ACC112 (cell line): ENCODE data around the gene USP17L21.
"Not testable (repeated sequence)": the region's sequence is repeated elsewhere in the genome, so short reads cannot be mapped to it uniquely, and the experiment has no call there.

Source experiments
- H2AFZ ChIP-seq: fragments of 200-600 bp; sonication (generic); one replicate; pipeline ENCODE4 v1.6.0; 2017; ENCODE audit warnings: antibody characterized with exemption, low read length; ENCODE audit not compliant: unreplicated experiment
- H3K27ac ChIP-seq: fragments of 200-600 bp; sonication (generic); 2 replicates; pipeline ENCODE4 v1.5.1; 2014; ENCODE audit warnings: low read depth, mild to moderate bottlenecking, antibody characterized with exemption, low read length, moderate library complexity
- H3K27me3 ChIP-seq: fragments of 200-600 bp; sonication (generic); 2 replicates; pipeline ENCODE4 v1.6.1; 2014; ENCODE audit warnings: mild to moderate bottlenecking, antibody characterized with exemption, low read length, moderate library complexity, mixed read lengths; ENCODE audit not compliant: insufficient read depth
- H3K36me3 ChIP-seq: fragments of 200-600 bp; sonication (generic); 2 replicates; pipeline ENCODE4 v1.6.1; 2016; ENCODE audit warnings: mild to moderate bottlenecking, antibody characterized with exemption, low read length, moderate library complexity, mixed read lengths; ENCODE audit not compliant: insufficient read depth
- H3K4me1 ChIP-seq: fragments of 200-600 bp; sonication (generic); one replicate; pipeline ENCODE4 v1.6.1; 2016; ENCODE audit warnings: low read length, mixed read lengths; ENCODE audit not compliant: insufficient read depth, unreplicated experiment, control insufficient read depth
- H3K4me3 ChIP-seq: fragments of 200-600 bp; sonication (generic); 2 replicates; pipeline ENCODE4 v1.5.1; 2014; ENCODE audit warnings: mild to moderate bottlenecking, low read depth, low read length
- H3K79me2 ChIP-seq: fragments of 200-600 bp; sonication (generic); one replicate; pipeline ENCODE4 v1.6.0; 2016; ENCODE audit warnings: low read length; ENCODE audit not compliant: control insufficient read depth, unreplicated experiment, insufficient read depth

Gene USP17L21, protein sequence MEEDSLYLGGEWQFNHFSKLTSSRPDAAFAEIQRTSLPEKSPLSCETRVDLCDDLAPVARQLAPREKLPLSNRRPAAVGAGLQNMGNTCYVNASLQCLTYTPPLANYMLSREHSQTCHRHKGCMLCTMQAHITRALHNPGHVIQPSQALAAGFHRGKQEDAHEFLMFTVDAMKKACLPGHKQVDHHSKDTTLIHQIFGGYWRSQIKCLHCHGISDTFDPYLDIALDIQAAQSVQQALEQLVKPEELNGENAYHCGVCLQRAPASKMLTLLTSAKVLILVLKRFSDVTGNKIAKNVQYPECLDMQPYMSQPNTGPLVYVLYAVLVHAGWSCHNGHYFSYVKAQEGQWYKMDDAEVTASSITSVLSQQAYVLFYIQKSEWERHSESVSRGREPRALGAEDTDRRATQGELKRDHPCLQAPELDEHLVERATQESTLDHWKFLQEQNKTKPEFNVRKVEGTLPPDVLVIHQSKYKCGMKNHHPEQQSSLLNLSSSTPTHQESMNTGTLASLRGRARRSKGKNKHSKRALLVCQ

DNA sequence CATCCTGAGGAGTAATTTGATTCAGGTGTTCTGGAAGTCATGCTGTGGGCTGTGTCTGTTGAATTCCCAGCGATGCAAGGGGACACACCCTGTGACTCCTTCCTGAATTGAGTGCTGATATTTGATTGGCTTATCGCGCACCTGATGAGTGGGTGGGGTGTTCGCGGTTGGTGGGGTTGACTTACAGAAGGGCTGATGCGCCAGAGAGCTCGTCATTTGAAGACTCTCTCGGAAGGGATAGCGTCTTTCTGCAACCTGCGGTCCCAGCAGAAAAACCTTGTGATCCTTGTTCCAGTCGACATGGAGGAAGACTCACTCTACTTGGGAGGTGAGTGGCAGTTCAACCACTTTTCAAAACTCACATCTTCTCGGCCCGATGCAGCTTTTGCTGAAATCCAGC is at the start of gene USP17L21:
Gene USP17L21, plus strand, starts transcription at position 301 of the 400 bp plus-strand sequence. Its CDS starts 0 bp downstream, at position 301.
- not testable (repeated sequence) for H3K4me3 ChIP-seq, H3K4me1 ChIP-seq, H3K79me2 ChIP-seq, H3K36me3 ChIP-seq, H3K27ac ChIP-seq, H3K27me3 ChIP-seq, H2AFZ ChIP-seq

DNA sequence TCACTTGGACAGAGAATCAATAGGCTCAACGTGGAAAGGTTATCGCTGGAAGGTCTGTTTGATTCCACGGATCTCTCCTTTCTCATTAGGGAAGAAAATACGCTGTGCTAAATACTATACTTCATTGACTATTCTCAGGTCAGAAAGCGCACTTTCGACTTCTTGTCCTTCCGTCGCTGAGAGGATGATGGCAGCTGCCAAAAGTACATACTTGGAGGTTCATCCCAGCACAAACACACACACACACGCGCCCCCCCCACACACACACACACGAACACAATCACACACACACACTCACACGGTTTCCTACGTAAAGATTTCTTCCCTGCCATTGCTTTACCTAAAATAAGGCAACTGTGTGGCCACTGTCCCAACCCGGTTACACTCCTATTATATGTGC is 48.0 kb upstream of the USP17L21 start:
- not testable (repeated sequence) for H3K36me3 ChIP-seq, H3K4me3 ChIP-seq, H3K27me3 ChIP-seq, H3K4me1 ChIP-seq, H3K27ac ChIP-seq, H2AFZ ChIP-seq, H3K79me2 ChIP-seq

DNA sequence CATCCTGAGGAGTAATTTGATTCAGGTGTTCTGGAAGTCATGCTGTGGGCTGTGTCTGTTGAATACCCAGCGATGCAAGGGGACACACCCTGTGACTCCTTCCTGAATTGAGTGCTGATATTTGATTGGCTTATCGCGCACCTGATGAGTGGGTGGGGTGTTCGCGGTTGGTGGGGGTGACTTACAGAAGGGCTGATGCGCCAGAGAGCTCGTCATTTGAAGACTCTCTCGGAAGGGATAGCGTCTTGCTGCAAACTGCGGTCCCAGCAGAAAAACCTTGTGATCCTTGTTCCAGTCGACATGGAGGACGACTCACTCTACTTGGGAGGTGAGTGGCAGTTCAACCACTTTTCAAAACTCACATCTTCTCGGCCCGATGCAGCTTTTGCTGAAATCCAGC is 47.6 kb upstream of the USP17L21 start, which contains the start of gene USP17L11:
Gene USP17L11, plus strand, starts transcription at position 301 of the 400 bp plus-strand sequence. Its CDS starts 0 bp downstream, at position 301.
- H3K4me3 ChIP-seq, H3K79me2 ChIP-seq, H3K27me3 ChIP-seq, H3K36me3 ChIP-seq, H2AFZ ChIP-seq, H3K4me1 ChIP-seq, H3K27ac ChIP-seq: not testable (repeated sequence)

DNA sequence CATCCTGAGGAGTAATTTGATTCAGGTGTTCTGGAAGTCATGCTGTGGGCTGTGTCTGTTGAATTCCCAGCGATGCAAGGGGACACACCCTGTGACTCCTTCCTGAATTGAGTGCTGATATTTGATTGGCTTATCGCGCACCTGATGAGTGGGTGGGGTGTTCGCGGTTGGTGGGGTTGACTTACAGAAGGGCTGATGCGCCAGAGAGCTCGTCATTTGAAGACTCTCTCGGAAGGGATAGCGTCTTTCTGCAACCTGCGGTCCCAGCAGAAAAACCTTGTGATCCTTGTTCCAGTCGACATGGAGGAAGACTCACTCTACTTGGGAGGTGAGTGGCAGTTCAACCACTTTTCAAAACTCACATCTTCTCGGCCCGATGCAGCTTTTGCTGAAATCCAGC is 42.8 kb upstream of the USP17L21 start, which contains the start of gene USP17L12:
Gene USP17L12, plus strand, starts transcription at position 301 of the 400 bp plus-strand sequence. Its CDS starts 0 bp downstream, at position 301.
- H3K79me2 ChIP-seq, H3K27me3 ChIP-seq, H3K27ac ChIP-seq, H3K4me3 ChIP-seq, H3K36me3 ChIP-seq, H3K4me1 ChIP-seq, H2AFZ ChIP-seq: not testable (repeated sequence)

DNA sequence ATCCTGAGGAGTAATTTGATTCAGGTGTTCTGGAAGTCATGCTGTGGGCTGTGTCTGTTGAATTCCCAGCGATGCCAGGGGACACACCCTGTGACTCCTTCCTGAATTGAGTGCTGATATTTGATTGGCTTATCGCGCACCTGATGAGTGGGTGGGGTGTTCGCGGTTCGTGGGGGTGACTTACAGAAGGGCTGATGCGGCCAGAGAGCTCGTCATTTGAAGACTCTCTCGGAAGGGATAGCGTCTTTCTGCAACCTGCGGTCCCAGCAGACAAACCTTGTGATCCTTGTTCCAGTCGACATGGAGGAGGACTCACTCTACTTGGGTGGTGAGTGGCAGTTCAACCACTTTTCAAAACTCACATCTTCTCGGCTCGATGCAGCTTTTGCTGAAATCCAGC is 38.1 kb upstream of the USP17L21 start, which contains the start of gene USP17L13:
Gene USP17L13, plus strand, starts transcription at position 301 of the 400 bp plus-strand sequence. Its CDS starts 0 bp downstream, at position 301.
- H3K4me1 ChIP-seq, H3K27me3 ChIP-seq, H3K27ac ChIP-seq, H2AFZ ChIP-seq, H3K79me2 ChIP-seq, H3K36me3 ChIP-seq, H3K4me3 ChIP-seq: not testable (repeated sequence)

DNA sequence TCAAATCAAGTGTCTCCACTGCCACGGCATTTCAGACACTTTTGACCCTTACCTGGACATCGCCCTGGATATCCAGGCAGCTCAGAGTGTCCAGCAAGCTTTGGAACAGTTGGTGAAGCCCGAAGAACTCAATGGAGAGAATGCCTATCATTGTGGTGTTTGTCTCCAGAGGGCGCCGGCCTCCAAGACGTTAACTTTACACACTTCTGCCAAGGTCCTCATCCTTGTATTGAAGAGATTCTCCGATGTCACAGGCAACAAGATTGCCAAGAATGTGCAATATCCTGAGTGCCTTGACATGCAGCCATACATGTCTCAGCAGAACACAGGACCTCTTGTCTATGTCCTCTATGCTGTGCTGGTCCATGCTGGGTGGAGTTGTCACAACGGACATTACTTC is 32.4 kb upstream of the USP17L21 start:
- H3K79me2 ChIP-seq, H3K4me3 ChIP-seq, H2AFZ ChIP-seq, H3K36me3 ChIP-seq, H3K4me1 ChIP-seq, H3K27me3 ChIP-seq, H3K27ac ChIP-seq: not testable (repeated sequence)

DNA sequence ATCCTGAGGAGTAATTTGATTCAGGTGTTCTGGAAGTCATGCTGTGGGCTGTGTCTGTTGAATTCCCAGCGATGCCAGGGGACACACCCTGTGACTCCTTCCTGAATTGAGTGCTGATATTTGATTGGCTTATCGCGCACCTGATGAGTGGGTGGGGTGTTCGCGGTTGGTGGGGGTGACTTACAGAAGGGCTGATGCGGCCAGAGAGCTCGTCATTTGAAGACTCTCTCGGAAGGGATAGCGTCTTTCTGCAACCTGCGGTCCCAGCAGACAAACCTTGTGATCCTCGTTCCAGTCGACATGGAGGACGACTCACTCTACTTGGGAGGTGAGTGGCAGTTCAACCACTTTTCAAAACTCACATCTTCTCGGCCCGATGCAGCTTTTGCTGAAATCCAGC is 28.6 kb upstream of the USP17L21 start, which contains the start of gene USP17L15:
Gene USP17L15, plus strand, starts transcription at position 301 of the 400 bp plus-strand sequence. Its CDS starts 0 bp downstream, at position 301.
- not testable (repeated sequence) for H3K79me2 ChIP-seq, H3K4me3 ChIP-seq, H3K27me3 ChIP-seq, H3K36me3 ChIP-seq, H2AFZ ChIP-seq, H3K4me1 ChIP-seq, H3K27ac ChIP-seq

DNA sequence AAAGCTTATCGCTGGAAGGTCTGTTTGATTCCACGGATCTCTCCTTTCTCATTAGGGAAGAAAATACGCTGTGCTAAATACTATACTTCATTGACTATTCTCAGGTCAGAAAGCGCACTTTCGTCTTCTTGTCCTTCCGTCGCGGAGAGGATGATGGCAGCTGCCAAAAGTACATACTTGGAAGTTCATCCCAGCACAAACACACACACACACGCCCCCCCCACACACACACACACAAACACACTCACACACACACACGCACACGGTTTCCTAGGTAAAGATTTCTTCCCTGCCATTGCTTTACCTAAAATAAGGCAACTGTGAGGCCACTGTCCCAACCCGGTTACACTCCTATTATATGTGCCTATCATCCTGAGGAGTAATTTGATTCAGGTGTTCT is 24.2 kb upstream of the USP17L21 start:
- H3K4me1 ChIP-seq, H3K27me3 ChIP-seq, H3K27ac ChIP-seq, H2AFZ ChIP-seq, H3K4me3 ChIP-seq, H3K79me2 ChIP-seq, H3K36me3 ChIP-seq: not testable (repeated sequence)

DNA sequence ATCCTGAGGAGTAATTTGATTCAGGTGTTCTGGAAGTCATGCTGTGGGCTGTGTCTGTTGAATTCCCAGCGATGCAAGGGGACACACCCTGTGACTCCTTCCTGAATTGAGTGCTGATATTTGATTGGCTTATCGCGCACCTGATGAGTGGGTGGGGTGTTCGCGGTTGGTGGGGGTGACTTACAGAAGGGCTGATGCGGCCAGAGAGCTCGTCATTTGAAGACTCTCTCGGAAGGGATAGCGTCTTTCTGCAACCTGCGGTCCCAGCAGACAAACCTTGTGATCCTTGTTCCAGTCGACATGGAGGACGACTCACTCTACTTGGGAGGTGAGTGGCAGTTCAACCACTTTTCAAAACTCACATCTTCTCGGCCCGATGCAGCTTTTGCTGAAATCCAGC is 19.1 kb upstream of the USP17L21 start, which contains the start of gene USP17L17:
Gene USP17L17, plus strand, starts transcription at position 301 of the 400 bp plus-strand sequence. Its CDS starts 0 bp downstream, at position 301.
- not testable (repeated sequence) for H3K27ac ChIP-seq, H3K79me2 ChIP-seq, H3K4me1 ChIP-seq, H3K27me3 ChIP-seq, H3K4me3 ChIP-seq, H2AFZ ChIP-seq, H3K36me3 ChIP-seq

DNA sequence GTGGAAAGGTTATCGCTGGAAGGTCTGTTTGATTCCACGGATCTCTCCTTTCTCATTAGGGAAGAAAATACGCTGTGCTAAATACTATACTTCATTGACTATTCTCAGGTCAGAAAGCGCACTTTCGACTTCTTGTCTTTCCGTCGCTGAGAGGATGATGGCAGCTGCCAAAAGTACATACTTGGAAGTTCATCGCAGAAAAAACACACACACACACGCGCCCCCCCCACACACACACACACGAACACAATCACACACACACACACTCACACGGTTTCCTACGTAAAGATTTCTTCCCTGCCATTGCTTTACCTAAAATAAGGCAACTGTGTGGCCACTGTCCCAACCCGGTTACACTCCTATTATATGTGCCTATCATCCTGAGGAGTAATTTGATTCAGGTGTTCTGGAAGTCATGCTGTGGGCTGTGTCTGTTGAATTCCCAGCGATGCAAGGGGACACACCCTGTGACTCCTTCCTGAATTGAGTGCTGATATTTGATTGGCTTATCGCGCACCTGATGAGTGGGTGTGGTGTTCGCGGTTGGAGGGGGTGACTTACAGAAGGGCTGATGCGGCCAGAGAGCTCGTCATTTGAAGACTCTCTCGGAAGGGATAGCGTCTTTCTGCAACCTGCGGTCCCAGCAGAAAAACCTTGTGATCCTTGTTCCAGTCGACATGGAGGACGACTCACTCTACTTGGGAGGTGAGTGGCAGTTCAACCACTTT is 14.6 kb upstream of the USP17L21 start, which contains the start of gene USP17L18:
Gene USP17L18, plus strand, starts transcription at position 678 of the 728 bp plus-strand sequence. Its CDS starts 0 bp downstream, at position 678.
- H2AFZ ChIP-seq, H3K4me3 ChIP-seq, H3K27me3 ChIP-seq, H3K4me1 ChIP-seq, H3K79me2 ChIP-seq, H3K27ac ChIP-seq, H3K36me3 ChIP-seq: not testable (repeated sequence)
